ENCODE data around the gene RSAD2.

DNA sequence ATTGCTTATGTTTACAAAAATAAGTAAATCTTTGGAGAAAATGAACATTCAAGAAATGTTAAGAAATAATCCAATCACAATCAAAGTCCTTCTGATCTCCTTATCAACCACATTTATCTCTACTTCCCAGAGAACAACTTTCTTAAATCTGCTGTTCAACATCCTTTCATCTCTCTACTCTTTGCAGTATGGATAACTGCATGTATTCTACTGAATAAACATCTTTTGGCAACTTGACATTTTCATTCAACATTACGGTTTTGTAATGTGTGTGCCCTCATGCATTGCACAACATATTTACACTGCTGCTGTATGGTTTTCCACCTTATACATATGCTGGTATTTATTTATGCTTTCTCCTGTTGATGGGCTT, 21.0 kb upstream of the RSAD2 start:
- no peak for TF ChIP-seq ZNF19 (tag by site-specific recombination; IDR thresholded peaks at IDR 0.05; ENCODE audit: low read depth)
- TF ChIP-seq ZBTB21 (tag by site-specific recombination; IDR thresholded peaks at IDR 0.05): no peak
- TF ChIP-seq, protein P1, sequence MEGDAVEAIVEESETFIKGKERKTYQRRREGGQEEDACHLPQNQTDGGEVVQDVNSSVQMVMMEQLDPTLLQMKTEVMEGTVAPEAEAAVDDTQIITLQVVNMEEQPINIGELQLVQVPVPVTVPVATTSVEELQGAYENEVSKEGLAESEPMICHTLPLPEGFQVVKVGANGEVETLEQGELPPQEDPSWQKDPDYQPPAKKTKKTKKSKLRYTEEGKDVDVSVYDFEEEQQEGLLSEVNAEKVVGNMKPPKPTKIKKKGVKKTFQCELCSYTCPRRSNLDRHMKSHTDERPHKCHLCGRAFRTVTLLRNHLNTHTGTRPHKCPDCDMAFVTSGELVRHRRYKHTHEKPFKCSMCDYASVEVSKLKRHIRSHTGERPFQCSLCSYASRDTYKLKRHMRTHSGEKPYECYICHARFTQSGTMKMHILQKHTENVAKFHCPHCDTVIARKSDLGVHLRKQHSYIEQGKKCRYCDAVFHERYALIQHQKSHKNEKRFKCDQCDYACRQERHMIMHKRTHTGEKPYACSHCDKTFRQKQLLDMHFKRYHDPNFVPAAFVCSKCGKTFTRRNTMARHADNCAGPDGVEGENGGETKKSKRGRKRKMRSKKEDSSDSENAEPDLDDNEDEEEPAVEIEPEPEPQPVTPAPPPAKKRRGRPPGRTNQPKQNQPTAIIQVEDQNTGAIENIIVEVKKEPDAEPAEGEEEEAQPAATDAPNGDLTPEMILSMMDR (tag by site-specific recombination; IDR thresholded peaks at IDR 0.05): no peak
- TF ChIP-seq KLF8 (tag by site-specific recombination; IDR thresholded peaks at IDR 0.05): no peak
